H1 (cell line): ENCODE data around the gene RIT2. TPM values are rescaled to one million over a fixed set of nuclear protein-coding genes. Genes with fewer than 3 reads are reported as not detected.

Source experiments
- CTCF ChIA-PET: fragments of 300-600 bp; sonication (Branson Sonifier 250); formaldehyde crosslinking; loops from one replicate; lab custom pipeline; 2021; ENCODE audit not compliant: partially characterized antibody; lab: Charles Lee
- POLR2A ChIA-PET: fragments of 300-600 bp; sonication (Branson Sonifier 250); formaldehyde crosslinking; loops from one replicate; lab custom pipeline; 2021; ENCODE audit warnings: inconsistent platforms; ENCODE audit not compliant: partially characterized antibody; lab: Charles Lee
- DNase-seq, 2 experiments: peaks; one replicate each; pipeline versions ENCODE4 v3.0.0 to v3.0.0-alpha.2; 2010 to 2022; ENCODE audit warnings: low spot score in 2 of 2, low read depth in 1 of 2, mixed read lengths in 1 of 2
- FAIRE-seq: peaks from 2 replicates; lab custom pipeline; 2011; peaks lifted over from hg19 to GRCh38; lab: Jason Lieb, UNC
- H2AFZ ChIP-seq: 2 replicates; pipeline ENCODE4 v1.8.1; 2012; ENCODE audit warnings: low read length, inconsistent platforms
- H2AK5ac ChIP-seq: 2 replicates; pipeline ENCODE4 v1.6.1; 2013; ENCODE audit warnings: low read depth, low read length
- H2BK120ac ChIP-seq: replicated peaks from 2 replicates; pipeline ENCODE3; 2013; ENCODE audit warnings: low read depth, low read length, inconsistent platforms
- H2BK12ac ChIP-seq: 2 replicates; pipeline ENCODE4 v1.6.1; 2013; ENCODE audit warnings: low read depth, low read length
- H2BK15ac ChIP-seq: 2 replicates; pipeline ENCODE4 v1.6.1; 2013; ENCODE audit warnings: low read length
- H2BK20ac ChIP-seq: 2 replicates; pipeline ENCODE4 v1.6.1; 2013; ENCODE audit warnings: low read length
- H2BK5ac ChIP-seq: 2 replicates; pipeline ENCODE4 v1.6.1; 2013; ENCODE audit warnings: low read depth, low read length
- H3K14ac ChIP-seq: 2 replicates; pipeline ENCODE4 v1.6.1; 2013; ENCODE audit warnings: inconsistent platforms; ENCODE audit not compliant: insufficient read length
- H3K18ac ChIP-seq: 2 replicates; pipeline ENCODE4 v1.6.1; 2013; ENCODE audit warnings: low read length; ENCODE audit errors: extremely low read depth
- H3K23ac ChIP-seq: 2 replicates; pipeline ENCODE4 v1.6.1; 2013; ENCODE audit warnings: inconsistent platforms; ENCODE audit not compliant: insufficient read length
- H3K23me2 ChIP-seq: 2 replicates; pipeline ENCODE4 v1.6.1; 2013; ENCODE audit warnings: low read depth, low read length
- H3K27ac ChIP-seq: 2 replicates; pipeline ENCODE4 v1.6.1; 2011; ENCODE audit warnings: low read depth, low read length, inconsistent platforms
- H3K27me3 ChIP-seq, 4 experiments: replicated peaks in 1 of 4; 1 replicate in 1 of 4; 2 replicates in 3 of 4; pipeline versions ENCODE4 v1.6.1 to v1.8.1; 2011 to 2013; ENCODE audit warnings: low read length in 3 of 4, mild to moderate bottlenecking in 3 of 4, inconsistent platforms in 2 of 4, mixed read lengths in 2 of 4, moderate library complexity in 1 of 4; ENCODE audit not compliant: control insufficient read depth in 3 of 4, insufficient read depth in 3 of 4; ENCODE audit errors: extremely low read depth in 1 of 4
- H3K36me3 ChIP-seq, 4 experiments: 2 replicates each; pipeline versions ENCODE4 v1.6.1 to v1.8.1; 2011 to 2013; ENCODE audit warnings: mild to moderate bottlenecking in 4 of 4, low read length in 3 of 4, moderate library complexity in 2 of 4, control low read depth in 1 of 4, inconsistent platforms in 1 of 4; ENCODE audit not compliant: insufficient read depth in 4 of 4, control insufficient read depth in 2 of 4
- H3K4ac ChIP-seq: replicated peaks from 2 replicates; pipeline ENCODE3; 2013; ENCODE audit warnings: low read length, low read depth, mixed read lengths, inconsistent platforms; ENCODE audit not compliant: insufficient read length
- H3K4me1 ChIP-seq, 4 experiments: replicated peaks in 1 of 4; 1 replicate in 1 of 4; 2 replicates in 3 of 4; pipeline versions ENCODE4 v1.6.1 to v1.8.1; 2011 to 2013; ENCODE audit warnings: low read length in 3 of 4, inconsistent platforms in 2 of 4, mixed read lengths in 1 of 4; ENCODE audit not compliant: insufficient read depth in 4 of 4, control insufficient read depth in 3 of 4
- H3K4me2 ChIP-seq, 2 experiments: 2 replicates each; pipeline versions ENCODE4 v1.6.1 to v1.8.1; 2011 to 2013; ENCODE audit warnings: low read depth in 2 of 2, low read length in 2 of 2, control low read depth in 1 of 2, inconsistent platforms in 1 of 2, mild to moderate bottlenecking in 1 of 2; ENCODE audit not compliant: insufficient read depth in 1 of 2
- H3K4me3 ChIP-seq, 4 experiments: fragments of 200-600, 300-600 bp in 1 of 4; sonication (generic), shearing (Covaris generic), sonication (Bioruptor Twin) in 1 of 4; 2 replicates each; pipeline versions ENCODE4 v1.5.1 to v1.8.1; 2011 to 2016; ENCODE audit warnings: low read length in 4 of 4, low read depth in 3 of 4, control low read depth in 2 of 4, inconsistent platforms in 2 of 4, mild to moderate bottlenecking in 2 of 4, mixed read lengths in 1 of 4, moderate library complexity in 1 of 4; ENCODE audit not compliant: insufficient read depth in 2 of 4; ENCODE audit errors: extremely low read depth in 1 of 4
- H3K56ac ChIP-seq: replicated peaks from 2 replicates; pipeline ENCODE3; 2013; ENCODE audit warnings: low read depth, mild to moderate bottlenecking, mixed read lengths, low read length, inconsistent platforms; ENCODE audit not compliant: insufficient read length
- H3K79me1 ChIP-seq: 2 replicates; pipeline ENCODE4 v1.6.1; 2013; ENCODE audit warnings: low read depth, low read length, control low read depth
- H3K79me2 ChIP-seq, 2 experiments: 2 replicates each; pipeline versions ENCODE4 v1.6.1 to v1.8.1; 2012 to 2013; ENCODE audit warnings: low read length in 2 of 2, mild to moderate bottlenecking in 2 of 2, inconsistent platforms in 1 of 2; ENCODE audit not compliant: insufficient read depth in 2 of 2, control insufficient read depth in 1 of 2
- H3K9ac ChIP-seq, 4 experiments: replicated peaks in 1 of 4; 1 replicate in 1 of 4; 2 replicates in 3 of 4; pipeline versions ENCODE4 v1.6.1 to v1.8.1; 2011 to 2013; ENCODE audit warnings: low read depth in 3 of 4, low read length in 3 of 4, control low read depth in 2 of 4, mild to moderate bottlenecking in 2 of 4, moderate library complexity in 2 of 4, inconsistent platforms in 1 of 4; ENCODE audit errors: extremely low read depth in 1 of 4
- H3K9me3 ChIP-seq, 2 experiments: 2 replicates each; pipeline versions ENCODE4 v1.6.1 to v1.8.1; 2012 to 2013; ENCODE audit warnings: mild to moderate bottlenecking in 2 of 2, moderate library complexity in 2 of 2, control low read depth in 1 of 2, inconsistent platforms in 1 of 2, low read depth in 1 of 2, low read length in 1 of 2, mixed read lengths in 1 of 2; ENCODE audit not compliant: insufficient read depth in 2 of 2
- H4K20me1 ChIP-seq, 2 experiments: replicated peaks in 1 of 2; 2 replicates each; pipeline versions ENCODE3 to v1.8.1; 2011 to 2013; ENCODE audit warnings: inconsistent platforms in 2 of 2, low read length in 2 of 2, mild to moderate bottlenecking in 1 of 2; ENCODE audit not compliant: insufficient read depth in 2 of 2, control insufficient read depth in 1 of 2
- H4K5ac ChIP-seq: 2 replicates; pipeline ENCODE4 v1.6.1; 2013; ENCODE audit warnings: low read length, low read depth, mixed read lengths, inconsistent platforms; ENCODE audit not compliant: insufficient read length
- H4K8ac ChIP-seq: 2 replicates; pipeline ENCODE4 v1.8.0; 2013; ENCODE audit warnings: mild to moderate bottlenecking, moderate library complexity, low read length, inconsistent platforms; ENCODE audit not compliant: insufficient read depth; ENCODE audit errors: extremely low read depth
- H4K91ac ChIP-seq: replicated peaks from 2 replicates; pipeline ENCODE3; 2013; ENCODE audit warnings: low read length, mixed read lengths, inconsistent platforms; ENCODE audit not compliant: insufficient read length
- BACH1 ChIP-seq: IDR thresholded peaks from 2 replicates; pipeline ENCODE4 v1.6.1; 2012; ENCODE audit warnings: low read length, improper control_type of control experiment
- CBX5 ChIP-seq: fragments of 300-800, 300-1000 bp; sonication (generic); IDR thresholded peaks from 2 replicates; pipeline ENCODE4 v1.7.1; 2016; ENCODE audit warnings: antibody characterized with exemption, low read length, low read depth
- FOSL1 ChIP-seq: IDR thresholded peaks from 2 replicates; pipeline ENCODE4 v1.6.1; 2011; ENCODE audit warnings: mild to moderate bottlenecking, low read depth, low read length, moderate library complexity; ENCODE audit not compliant: insufficient read depth
- NANOG ChIP-seq: IDR thresholded peaks from 2 replicates; pipeline ENCODE4 v1.6.1; 2011; ENCODE audit warnings: low read length, low read depth, mild to moderate bottlenecking, inconsistent platforms; ENCODE audit not compliant: insufficient read depth, poor library complexity, severe bottlenecking
- NRF1 ChIP-seq: IDR thresholded peaks from 2 replicates; pipeline ENCODE4 v1.6.1; 2011; ENCODE audit warnings: mild to moderate bottlenecking, low read depth, low read length, improper control_type of control experiment
- POLR2A ChIP-seq, 2 experiments: IDR thresholded peaks; 1 replicate in 1 of 2; 2 replicates in 1 of 2; pipeline ENCODE4 v1.6.1; 2011; ENCODE audit warnings: low read depth in 2 of 2, low read length in 2 of 2, mild to moderate bottlenecking in 2 of 2; ENCODE audit errors: control extremely low read depth in 1 of 2
- POU5F1 ChIP-seq: IDR thresholded peaks from 2 replicates; pipeline ENCODE4 v1.6.1; 2011; ENCODE audit warnings: low read depth, mild to moderate bottlenecking, low read length, moderate library complexity
- SP4 ChIP-seq: IDR thresholded peaks from 2 replicates; pipeline ENCODE4 v1.6.1; 2012; ENCODE audit warnings: low read length, inconsistent platforms
- TBP ChIP-seq: IDR thresholded peaks from 2 replicates; pipeline ENCODE4 v1.6.1; 2011; ENCODE audit warnings: low read depth, low read length, improper control_type of control experiment
- WGBS, 2 experiments: shearing (Covaris generic) in 1 of 2; methylation state at CpG; one replicate each; pipeline versions ENCODE4 v1.1.6 to v1.1.7; 2013 to 2015; ENCODE audit warnings: low lambda C conversion rate in 2 of 2, mixed read lengths in 2 of 2, inconsistent platforms in 1 of 2, low coverage in 1 of 2, missing lambda C conversion rate in 1 of 2; ENCODE audit not compliant: insufficient replicate concordance in 2 of 2, insufficient coverage in 1 of 2, insufficient read length in 1 of 2; ENCODE audit errors: extremely low coverage in 1 of 2, missing lambda C conversion rate in 1 of 2; 5-methylcytosine and 5-hydroxymethylcytosine counted together
- polyA plus RNA-seq, 7 experiments: library from polyadenylated mRNA; depleted of rRNA in 3 of 7; stranded (reverse) in 5 of 7; unstranded in 2 of 7; fragments of >200 nt in 5 of 7; fragments of 200-250 nt in 2 of 7; gene quantifications; 1 replicate in 5 of 7; 2 replicates in 1 of 7; 4 replicates in 1 of 7; pipeline versions ENCODE4 v1.2.1 to v1.2.3, GENCODE V29; 2011 to 2013; ENCODE audit warnings: missing spikeins in 2 of 7, mixed read lengths in 2 of 7
- total RNA-seq: library from RNA; stranded (reverse); fragmentation: NEBNext Ultra II Directional; extraction: Animal tissue kit (Norgen Biotek cat#: 25700); gene quantifications from 2 replicates; pipeline ENCODE4 v1.2.1, GENCODE V29; 2021
- TF ChIP-seq, protein P1 (sequence below): IDR thresholded peaks from 2 replicates; pipeline ENCODE4 v1.6.1; 2012; ENCODE audit warnings: inconsistent platforms
- TF ChIP-seq, protein P2 (sequence below): IDR thresholded peaks from 2 replicates; pipeline ENCODE4 v1.6.1; 2012; ENCODE audit warnings: low read length, inconsistent platforms

The RIT2 gene
- total and polyA plus RNA-seq, 2 of the 8 experiments (the other 6 are each of a cell fraction or from before 2014, with no cell fraction given) = 0.67 to 3.2 TPM

DNA sequence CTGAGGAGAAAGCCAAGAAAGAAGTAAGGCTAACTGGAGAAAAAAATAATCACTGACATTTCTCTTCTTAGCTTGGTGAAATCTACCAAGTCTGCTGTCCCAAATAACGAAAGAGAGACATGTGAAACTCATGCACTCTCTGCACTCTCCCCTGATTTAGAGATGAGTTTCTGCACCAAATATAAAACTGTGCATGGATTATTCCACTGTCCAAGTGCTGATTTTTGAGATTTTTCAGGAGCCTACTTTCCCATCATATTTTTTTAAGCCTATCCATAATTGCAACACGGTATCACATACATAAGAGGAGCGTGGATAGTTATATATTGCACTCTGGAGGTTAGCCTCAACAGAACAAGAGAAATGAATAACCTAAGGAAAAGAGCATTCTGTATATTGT, 10.0 kb upstream of the RIT2 start:
- H3K4me1 ChIP-seq = peaks cover 0 to 5% (median 2%) of the 10 kb centered on the region in 4 experiments; a peak in 3 of 7 replicates
- H3K79me2 ChIP-seq = no peaks in the 10 kb centered on the region
- no peak overlapping the region for H3K4ac ChIP-seq
- H3K36me3 ChIP-seq = no peaks in the 10 kb centered on the region
- H3K9ac ChIP-seq = no peak overlapping the region
- no peak for DNase-seq
- no peak overlapping the region for H2BK15ac ChIP-seq
- FAIRE-seq = no peak
- 0 out of 2 replicates have a peak overlapping the region, but pooled peaks have one; percentile 17 for H2AFZ ChIP-seq
- no peak overlapping the region for H4K91ac ChIP-seq
- H2BK120ac ChIP-seq = no peak overlapping the region
- no peak overlapping the region for H3K56ac ChIP-seq
- no peak overlapping the region for H4K5ac ChIP-seq
- H3K18ac ChIP-seq = no peak overlapping the region
- no peaks in the 10 kb centered on the region for H3K27me3 ChIP-seq
- ChIA-PET CTCF (no interaction called here), POLR2A (no interaction called here)
- H4K20me1 ChIP-seq = no peaks in the 10 kb centered on the region
- no peak overlapping the region for H4K8ac ChIP-seq
- no peaks in the 10 kb centered on the region for H3K9me3 ChIP-seq
- no peak overlapping the region for H2AK5ac ChIP-seq
- no peak overlapping the region for H2BK20ac ChIP-seq
- H2BK12ac ChIP-seq = no peak overlapping the region
- no peak overlapping the region for H3K27ac ChIP-seq
- no peak overlapping the region for H3K4me3 ChIP-seq
- H3K23me2 ChIP-seq = no peaks in the 10 kb centered on the region
- H3K79me1 ChIP-seq = no peaks in the 10 kb centered on the region
- no peak overlapping the region for H3K23ac ChIP-seq
- H3K4me2 ChIP-seq = no peak overlapping the region
- 86% methylated on average over 3 of the region's 3 CpGs; no CpG with 5 or more reads in 1 of the 2 experiments for WGBS, 2 experiments
- H3K14ac ChIP-seq = no peak overlapping the region
- H2BK5ac ChIP-seq = no peak overlapping the region
- no peak for TF ChIP-seq BACH1
- TF ChIP-seq CBX5 = no peak
- no peak for TF ChIP-seq NANOG
- no peak for TF ChIP-seq FOSL1
- no peak for TF ChIP-seq NRF1
- TF ChIP-seq, protein P1, sequence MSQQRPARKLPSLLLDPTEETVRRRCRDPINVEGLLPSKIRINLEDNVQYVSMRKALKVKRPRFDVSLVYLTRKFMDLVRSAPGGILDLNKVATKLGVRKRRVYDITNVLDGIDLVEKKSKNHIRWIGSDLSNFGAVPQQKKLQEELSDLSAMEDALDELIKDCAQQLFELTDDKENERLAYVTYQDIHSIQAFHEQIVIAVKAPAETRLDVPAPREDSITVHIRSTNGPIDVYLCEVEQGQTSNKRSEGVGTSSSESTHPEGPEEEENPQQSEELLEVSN = no peak
- no peak for TF ChIP-seq SP4
- TF ChIP-seq TBP = no peak
- TF ChIP-seq, protein P2, sequence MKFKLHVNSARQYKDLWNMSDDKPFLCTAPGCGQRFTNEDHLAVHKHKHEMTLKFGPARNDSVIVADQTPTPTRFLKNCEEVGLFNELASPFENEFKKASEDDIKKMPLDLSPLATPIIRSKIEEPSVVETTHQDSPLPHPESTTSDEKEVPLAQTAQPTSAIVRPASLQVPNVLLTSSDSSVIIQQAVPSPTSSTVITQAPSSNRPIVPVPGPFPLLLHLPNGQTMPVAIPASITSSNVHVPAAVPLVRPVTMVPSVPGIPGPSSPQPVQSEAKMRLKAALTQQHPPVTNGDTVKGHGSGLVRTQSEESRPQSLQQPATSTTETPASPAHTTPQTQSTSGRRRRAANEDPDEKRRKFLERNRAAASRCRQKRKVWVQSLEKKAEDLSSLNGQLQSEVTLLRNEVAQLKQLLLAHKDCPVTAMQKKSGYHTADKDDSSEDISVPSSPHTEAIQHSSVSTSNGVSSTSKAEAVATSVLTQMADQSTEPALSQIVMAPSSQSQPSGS = no peak
- TF ChIP-seq POLR2A (IDR thresholded peaks at IDR 0.05; ENCODE audit: control extremely low read depth in 1 of 2, low read depth in 2 of 2, low read length in 2 of 2) = no peak
- no peak for TF ChIP-seq POU5F1
